Measurements from ENCODE around the gene GALNT18.

GALNT18 gene

DNA sequence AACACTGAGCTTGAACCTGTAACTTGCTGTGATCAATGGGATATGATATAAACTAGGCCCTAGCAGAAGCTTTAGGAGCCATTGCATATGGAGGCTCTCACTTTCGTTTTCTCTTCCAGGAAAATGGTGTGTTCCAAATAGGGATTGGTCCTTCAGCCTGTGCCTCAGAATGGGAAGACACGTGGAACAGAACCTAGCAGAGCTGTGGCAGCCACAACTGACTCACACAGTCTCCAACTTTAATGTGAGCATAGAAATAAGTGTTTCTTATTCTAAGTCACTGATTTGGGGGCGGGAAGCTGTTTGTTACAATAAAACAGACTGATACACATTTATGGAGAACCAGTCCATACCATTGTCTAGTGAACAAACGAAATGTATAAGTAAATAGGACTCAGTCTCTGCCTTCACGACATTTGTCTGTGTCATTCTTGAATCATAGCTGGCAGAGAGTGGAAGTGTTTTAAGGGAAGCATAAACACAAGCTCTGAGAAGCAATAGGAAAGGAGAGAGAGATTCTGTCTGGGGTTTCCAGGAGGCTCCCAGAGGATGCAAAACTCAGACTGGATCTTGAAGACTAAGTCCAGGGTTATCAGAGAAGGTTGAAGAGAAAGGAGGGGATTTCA lies 97.3 kb downstream of the GALNT18 start:
- DNase-seq = no peak

- DNase-seq = no peak
Observed at GRCh38 chr11:11522591-11522990, 99.2 kb downstream of the GALNT18 start.

GRCh38 chr11:11521306-11522002 lies 100.4 kb downstream of the GALNT18 start:
- peak; percentile 47 for DNase-seq

- DNase-seq = no peak
Observed at GRCh38 chr11:11520231-11521015, 101.4 kb downstream of the GALNT18 start.

- no peak for DNase-seq
Observed at GRCh38 chr11:11519184-11519583, 102.6 kb downstream of the GALNT18 start.

DNA sequence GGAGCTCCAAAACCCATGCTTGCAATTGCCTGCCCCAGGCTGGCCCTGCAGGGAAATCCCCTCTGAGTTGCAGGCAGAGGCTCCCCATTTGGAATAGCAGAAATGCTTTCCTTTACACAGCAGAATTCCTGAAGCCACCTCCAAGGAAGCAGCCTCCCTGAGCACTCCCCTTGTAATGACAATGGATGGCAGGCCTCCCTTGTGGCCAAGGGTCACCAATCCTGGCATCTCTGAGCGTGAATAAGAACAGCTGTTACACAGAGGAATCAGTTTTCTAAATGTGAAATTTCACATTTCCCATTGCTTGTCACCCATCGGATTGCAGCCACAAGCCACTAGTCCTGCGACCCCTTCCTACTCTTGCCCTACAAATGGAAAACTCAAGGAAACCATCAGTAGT lies 107.6 kb downstream of the GALNT18 start:
- DNase-seq = no peak

DNA sequence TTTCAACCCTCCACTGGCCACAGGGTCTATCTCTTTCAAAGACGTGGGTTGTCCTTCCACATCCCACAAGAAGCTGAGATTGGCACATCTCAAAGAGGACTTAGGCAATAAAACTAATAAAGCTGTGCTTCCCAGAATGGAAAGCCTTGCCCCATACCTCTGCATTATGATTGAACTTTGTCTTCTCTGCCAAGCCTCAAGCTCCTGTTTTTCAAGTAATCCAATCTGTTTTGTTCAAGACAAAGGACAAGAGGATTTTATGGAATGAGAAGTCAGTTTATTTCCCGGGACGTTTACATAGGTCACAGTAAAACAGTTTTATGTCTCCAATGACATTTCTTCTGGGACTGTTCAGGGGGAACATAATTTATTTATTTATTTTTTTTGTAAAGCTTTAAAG lies 108.4 kb downstream of the GALNT18 start:
- no peak for DNase-seq

DNA sequence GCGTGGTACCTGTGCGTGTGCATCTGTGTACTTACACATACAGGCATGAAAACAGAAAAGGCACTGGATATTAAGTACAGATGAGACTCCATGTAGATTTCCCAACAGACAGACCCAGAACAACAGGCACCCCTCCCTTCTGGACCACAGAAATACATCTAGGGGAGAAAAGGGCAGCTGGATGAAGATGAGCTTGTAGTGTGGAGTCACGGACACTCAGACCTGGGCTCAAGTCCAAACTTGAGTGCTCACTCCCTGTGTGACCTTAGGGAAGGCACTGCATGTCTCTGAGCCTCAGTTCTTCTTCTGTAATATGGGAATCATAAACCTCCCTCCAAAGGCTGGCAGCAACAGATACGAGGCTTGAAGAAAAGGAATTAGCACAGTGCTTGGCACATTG lies 108.9 kb downstream of the GALNT18 start:
- DNase-seq = no peak

GRCh38 chr11:11512502-11512901 lies 109.3 kb downstream of the GALNT18 start:
- no peak for DNase-seq

- DNase-seq = no peak
Observed at GRCh38 chr11:11512090-11512489, 109.7 kb downstream of the GALNT18 start.

GRCh38 chr11:11510939-11511338 lies 110.9 kb downstream of the GALNT18 start:
- DNase-seq = peak; percentile 71

- no peak for DNase-seq
Observed at GRCh38 chr11:11505692-11506091, 116.1 kb downstream of the GALNT18 start.

GRCh38 chr11:11505190-11505589 lies 116.6 kb downstream of the GALNT18 start:
- no peak for DNase-seq

DNA sequence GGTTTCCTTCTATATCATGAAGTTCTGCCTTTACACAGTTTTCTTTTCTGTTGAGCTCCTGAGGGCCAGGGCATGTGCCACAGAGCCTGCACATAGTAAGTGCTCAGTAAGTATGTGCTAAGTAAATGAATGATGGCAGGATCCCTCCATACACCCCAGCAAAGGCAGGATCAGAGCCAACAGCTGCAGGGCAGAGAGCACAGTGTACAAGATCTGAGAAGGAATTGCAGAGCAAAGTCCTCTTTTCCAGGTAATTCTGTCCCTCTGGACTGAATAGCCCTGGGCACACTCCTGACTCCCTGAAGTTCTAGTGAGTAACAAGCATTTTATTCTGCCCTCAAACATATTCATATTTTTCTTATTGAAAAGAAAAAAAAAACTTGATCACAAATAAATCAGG lies 117.7 kb downstream of the GALNT18 start:
- DNase-seq = no peak

DNA sequence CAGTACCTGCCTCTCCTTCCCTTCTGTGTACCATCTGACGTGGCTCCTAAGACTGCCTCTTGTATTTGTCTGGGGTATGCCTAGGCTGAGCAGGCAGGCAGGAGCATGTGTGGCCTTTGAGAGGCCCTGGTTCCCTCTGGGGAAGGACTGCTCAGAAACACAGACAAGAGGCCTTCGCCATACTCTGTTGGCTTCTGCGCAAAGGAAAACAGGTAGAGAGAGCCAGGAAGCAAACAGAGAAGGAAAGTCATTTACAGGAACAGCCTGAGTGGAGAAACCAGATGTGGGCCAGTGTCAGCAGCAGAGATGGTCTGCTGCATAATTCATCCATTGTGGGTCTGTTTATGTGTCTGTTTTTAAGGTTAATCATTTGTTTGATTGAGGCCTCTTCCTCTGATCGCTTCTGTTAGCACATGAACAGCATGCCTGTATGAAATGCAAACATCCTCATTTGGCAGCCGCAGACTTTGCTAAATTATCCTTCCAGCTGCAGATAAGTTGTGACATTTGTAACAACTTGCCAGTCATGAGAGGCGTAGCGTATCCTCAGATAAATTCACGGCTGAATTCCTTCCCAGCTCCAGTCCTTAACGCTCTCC lies 119.4 kb downstream of the GALNT18 start:
- peak; percentile 78 for DNase-seq

GRCh38 chr11:11501546-11502262 lies 120.1 kb downstream of the GALNT18 start:
- no peak for DNase-seq

DNA sequence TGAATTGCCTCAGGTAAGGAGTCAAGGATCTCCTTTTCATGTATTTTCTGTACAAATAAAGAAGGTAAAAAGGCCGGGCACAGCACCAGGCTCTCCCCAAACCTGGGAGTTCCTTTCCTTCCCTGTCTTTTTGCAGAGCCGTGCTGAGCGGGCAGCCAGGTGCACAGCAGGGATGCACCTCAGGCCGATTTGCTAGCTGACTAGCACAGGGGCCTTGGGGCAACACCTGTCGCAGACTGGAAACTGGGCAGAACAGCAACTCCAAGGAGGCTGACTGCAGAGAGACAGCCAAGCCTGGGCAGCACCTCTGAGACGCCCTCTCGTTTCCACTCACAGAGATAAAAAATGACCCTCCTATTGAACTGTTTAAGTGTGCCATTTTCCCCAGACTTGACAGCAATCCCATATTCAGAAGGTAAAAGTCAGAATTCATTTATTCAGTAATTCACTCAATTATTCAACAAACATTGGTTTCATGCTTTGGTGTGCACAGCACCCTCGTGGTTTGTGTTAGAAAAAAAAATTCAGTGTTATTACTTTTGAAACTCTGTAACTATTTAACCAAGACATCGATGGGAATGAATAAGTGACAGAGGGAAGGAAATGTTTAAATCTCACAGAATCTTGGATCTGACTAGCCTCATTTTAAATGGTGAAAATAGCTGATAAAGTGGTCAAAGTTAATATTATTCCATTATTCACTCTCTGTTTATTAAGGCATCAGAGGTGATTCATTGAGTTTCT lies 120.9 kb downstream of the GALNT18 start:
- no peak for DNase-seq

- DNase-seq = no peak
Observed at GRCh38 chr11:11499300-11499699, 122.5 kb downstream of the GALNT18 start.

DNA sequence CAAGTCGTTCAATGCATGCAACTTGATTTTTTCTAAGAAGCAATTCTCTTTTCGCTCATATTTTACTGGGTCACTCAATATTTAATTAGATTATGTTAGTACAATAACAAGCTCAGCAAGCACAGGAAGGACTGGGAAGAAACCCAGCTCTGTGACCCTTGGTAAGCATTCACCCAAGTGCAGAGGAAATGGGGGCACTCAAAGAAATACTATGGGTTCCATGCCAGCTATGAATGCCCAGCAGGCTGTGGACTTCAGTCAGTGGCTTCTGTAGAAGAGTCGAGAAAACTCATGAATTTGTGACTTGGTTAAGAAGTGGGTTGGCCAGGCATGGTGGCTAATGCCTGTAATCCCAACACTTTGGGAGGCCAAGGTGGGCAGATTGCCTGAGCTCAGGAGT lies 123.6 kb downstream of the GALNT18 start:
- DNase-seq = no peak

GRCh38 chr11:11496879-11497278 lies 124.9 kb downstream of the GALNT18 start:
- DNase-seq = no peak

DNA sequence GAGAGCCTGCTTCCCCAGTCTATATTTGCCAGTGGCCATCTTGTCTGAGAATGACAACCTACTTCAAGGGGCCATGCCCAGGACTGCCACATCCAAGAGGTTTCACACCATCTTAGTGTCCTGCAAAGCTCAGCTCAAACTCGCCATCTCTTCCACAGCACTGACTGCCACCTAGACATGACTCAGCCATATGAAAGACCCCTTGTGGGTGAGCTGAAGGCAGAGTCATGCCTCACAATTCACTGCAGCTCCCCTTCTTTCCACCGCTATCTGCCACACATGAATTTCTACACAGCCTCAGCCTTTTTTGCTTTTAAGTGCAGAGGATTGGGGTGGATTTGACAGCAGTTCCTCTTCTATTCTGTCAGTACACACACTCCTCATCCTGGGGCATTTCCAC lies 127.5 kb downstream of the GALNT18 start:
- no peak for DNase-seq

- no peak for DNase-seq
Observed at GRCh38 chr11:11493698-11494097, 128.1 kb downstream of the GALNT18 start.
